OCI-LY1 (cell line): ENCODE data around the gene GBX1.

ENCODE experiments used
- EZH2 ChIP-seq: fragments of 200-600 bp; sonication (generic), shearing (Covaris generic); IDR thresholded peaks from 2 replicates; pipeline ENCODE4 v1.8.0; 2017; ENCODE audit warnings: borderline replicate concordance, mixed run types, mild to moderate bottlenecking, antibody characterized with exemption, low read length, moderate library complexity, mixed read lengths
- TF ChIP-seq, protein P1 (sequence below): fragments of 200-600 bp; sonication (generic), shearing (Covaris generic); IDR thresholded peaks from 2 replicates; pipeline ENCODE4 v1.5.1; 2017; ENCODE audit warnings: mild to moderate bottlenecking, antibody characterized with exemption, low read length, moderate library complexity, mixed read lengths

DNA sequence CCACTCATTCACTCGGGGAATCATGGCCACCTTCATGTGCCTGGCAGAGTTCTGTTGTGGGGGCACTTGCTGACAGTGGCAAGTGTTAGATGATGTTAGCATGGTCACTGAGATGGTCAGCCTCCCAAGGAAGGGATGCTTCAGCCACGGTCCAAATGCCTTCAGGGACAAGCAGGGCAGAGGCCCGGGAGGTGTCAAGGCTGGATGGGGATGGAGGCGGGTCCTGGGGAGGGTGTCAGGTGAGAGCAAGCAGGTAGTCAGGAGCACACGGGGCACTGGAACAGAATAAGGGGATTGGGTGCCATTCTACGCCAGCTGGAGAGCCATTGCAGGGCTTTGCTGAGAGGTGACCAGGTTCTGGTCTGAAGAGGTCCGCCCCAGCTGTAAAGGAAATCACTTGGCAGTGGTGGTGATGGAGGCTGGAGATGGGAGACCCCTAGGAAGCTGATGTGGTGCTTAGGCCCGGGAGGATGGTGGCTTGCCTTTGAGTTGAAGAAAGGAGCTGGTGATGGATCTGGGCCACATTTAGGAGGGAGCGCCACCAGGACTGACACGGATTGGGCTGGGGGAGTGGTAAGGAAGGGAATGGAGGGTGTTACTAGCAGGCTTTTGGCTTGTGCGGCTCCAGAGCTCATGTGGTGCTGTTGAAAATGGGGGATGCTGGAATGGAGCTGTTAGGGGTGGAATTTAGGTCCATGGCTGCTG, 57.1 kb downstream of the GBX1 start:
- TF ChIP-seq, protein P1, sequence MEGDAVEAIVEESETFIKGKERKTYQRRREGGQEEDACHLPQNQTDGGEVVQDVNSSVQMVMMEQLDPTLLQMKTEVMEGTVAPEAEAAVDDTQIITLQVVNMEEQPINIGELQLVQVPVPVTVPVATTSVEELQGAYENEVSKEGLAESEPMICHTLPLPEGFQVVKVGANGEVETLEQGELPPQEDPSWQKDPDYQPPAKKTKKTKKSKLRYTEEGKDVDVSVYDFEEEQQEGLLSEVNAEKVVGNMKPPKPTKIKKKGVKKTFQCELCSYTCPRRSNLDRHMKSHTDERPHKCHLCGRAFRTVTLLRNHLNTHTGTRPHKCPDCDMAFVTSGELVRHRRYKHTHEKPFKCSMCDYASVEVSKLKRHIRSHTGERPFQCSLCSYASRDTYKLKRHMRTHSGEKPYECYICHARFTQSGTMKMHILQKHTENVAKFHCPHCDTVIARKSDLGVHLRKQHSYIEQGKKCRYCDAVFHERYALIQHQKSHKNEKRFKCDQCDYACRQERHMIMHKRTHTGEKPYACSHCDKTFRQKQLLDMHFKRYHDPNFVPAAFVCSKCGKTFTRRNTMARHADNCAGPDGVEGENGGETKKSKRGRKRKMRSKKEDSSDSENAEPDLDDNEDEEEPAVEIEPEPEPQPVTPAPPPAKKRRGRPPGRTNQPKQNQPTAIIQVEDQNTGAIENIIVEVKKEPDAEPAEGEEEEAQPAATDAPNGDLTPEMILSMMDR, result no peak
- TF ChIP-seq EZH2, result no peak
